Activated naive CD4-positive, alpha-beta T cell (primary cell): Measurements from ENCODE around the gene IFT88.
"Not testable (repeated sequence)": the region's sequence is repeated elsewhere in the genome, so short reads cannot be mapped to it uniquely, and the experiment has no call there.

Experiments
- DNase-seq, 4 experiments: peaks; one replicate each; lab custom pipeline; 2025; lab: John Stamatoyannopoulos, UW

The IFT88 gene

DNA sequence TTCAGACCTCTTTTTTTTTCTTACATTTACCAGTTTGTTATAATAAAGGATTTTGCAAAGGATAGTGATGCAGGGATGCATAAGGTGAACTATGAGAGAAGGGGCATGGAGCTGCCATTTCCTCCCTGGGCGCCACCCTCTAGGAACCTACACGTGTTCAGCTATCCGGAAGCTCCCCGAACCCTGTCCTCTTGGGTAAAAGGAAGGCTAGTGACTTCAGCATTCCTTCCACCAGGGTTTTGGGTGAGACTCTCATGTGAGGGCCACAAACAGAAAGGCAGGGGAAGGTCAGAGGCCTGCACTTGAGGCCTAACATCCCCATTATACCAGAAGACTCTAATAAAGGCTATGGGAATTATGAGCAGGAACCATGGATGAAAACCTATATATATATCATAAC is 57.3 kb downstream of the IFT88 start:
- no peak for DNase-seq

DNA sequence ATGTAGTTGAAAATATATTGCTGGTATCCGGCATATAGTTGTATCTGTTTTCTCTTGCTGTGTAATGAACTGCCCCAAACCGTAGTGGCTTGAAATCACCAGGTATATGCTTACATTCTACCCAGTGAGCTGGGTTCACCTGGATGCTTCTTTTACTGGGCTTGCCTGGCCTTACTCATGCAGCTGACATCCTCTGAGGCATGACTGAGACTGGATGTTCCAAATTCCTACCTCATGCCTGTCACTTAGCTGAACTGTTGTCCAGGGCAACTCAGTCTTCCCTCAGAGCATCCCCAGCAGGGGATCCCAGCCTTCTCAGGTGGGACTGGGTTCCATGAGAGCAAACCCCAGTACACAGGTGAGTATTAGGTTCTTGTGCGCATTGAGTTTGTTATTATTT is 66.8 kb downstream of the IFT88 start:
- no peak for DNase-seq

DNA sequence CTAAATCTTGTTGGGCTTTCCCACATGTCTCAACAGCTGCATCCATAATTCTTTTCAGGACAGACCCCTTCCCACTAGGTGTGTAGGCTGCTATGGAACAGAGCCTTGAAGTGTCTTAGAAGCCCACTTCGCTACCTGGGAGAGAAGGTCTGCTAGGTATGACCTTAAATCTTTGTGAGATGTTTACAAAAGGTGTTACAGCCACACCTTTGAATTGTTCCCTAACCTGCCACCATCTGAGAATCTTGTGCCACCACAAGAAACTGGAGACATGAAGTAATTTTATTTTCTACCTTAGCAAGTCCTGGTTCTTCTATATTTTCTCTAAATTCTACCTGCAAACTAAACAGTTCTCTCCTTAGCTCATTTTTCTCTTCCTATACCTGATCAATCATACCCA is 69.1 kb downstream of the IFT88 start:
- no peak for DNase-seq

DNA sequence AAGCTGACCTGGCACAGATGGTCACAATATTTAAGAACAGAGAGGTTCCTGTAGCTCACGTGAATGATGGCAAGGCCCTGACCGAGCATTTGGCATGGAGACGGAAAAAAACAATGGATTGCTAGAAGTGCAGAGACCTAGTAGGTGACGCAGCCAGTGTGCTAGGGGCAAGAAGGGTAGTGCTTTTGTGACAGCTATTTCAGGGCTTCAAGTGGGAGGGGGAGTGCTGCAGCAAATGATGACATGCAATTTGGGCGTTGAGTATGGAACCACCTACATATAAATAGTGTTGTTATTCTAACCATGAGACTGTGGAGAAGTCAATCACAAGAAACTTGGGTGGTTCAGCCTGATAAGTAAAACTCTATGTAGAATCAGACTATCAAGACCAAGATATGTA is 70.9 kb downstream of the IFT88 start:
- no peak for DNase-seq

DNA sequence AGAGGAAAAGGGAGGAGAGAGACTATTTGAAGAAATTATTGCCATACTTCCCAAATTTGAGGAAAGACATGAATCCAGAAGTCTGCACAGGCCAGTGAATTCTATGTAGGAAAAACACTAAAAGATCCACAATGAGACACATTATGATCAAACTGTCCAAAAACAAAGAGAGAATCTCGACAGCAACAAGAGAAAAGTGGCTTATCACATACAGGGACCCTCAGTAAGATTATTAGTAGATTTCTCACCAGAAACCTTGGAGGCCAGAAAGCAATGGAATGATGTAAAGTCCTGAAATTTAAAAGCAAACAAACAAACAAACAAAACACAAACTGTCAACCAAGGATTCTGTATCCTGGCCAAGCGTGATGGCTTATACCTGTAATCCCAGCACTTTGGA is 80.8 kb downstream of the IFT88 start:
- no peak for DNase-seq

DNA sequence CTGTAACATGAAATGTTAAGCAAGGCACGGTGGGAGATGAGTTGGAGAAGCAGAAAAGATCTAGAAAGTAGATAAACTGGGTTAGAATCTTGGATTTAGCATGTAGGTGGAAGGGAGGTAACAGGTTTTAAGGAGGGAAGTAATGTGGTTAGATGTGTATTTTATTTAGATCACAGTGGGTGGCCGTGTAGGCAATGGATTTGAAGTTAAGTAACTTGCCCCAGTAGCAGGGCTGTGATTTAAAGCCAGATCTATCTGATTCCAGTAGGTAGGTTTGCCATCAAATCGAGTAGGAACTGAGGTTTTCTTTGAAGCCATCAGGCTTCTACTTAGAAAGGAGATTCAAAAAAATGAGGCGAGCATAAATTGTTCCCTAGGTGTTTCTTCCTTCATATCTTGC is 86.0 kb downstream of the IFT88 start:
- DNase-seq = no peak

DNA sequence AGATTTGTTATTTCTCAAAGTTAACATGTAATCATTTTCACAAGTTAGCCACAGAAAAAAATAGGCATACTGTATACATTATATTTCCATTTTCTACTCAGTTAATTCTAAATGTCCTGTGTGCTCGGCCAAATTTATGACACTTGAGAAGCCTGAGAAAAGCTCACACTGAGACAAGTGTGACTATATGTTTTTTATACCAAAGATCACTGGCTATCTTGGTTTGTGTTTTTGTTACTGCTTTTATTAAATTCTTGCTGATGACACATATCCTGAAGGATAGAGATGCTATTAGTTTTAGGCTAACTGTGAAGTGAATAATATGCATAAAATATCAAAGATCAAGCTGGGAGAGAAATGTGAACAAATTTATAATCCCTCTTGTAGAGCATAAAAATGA is 87.2 kb downstream of the IFT88 start:
- no peak for DNase-seq

DNA sequence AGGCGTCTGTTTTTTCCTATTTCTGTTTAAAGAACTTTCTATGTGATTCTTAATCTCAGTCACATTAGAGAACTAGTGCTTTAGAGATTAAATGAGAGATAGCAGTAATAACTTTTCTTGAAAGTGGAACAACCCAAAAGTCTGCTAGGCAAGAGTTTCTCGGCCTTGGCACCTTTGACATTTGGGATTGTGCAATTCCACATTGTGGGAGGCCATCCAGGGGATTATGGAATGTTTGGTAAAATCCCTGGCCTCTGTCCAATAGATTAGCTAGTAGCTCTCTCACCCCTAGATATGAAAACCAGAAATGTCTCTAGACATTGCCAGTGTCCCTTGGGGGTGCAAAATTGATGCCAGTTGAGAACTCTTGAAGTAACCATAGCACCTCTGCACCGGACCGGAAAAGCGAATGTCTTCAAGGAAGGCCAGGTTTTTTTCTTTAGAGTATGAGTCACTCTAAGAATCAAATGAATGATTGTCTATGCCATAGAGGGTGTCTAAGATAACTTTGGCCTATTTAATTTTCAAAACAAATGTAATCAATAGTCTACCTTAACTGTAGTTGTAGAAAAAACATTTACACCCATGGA is 91.6 kb downstream of the IFT88 start:
- DNase-seq = no peak

DNA sequence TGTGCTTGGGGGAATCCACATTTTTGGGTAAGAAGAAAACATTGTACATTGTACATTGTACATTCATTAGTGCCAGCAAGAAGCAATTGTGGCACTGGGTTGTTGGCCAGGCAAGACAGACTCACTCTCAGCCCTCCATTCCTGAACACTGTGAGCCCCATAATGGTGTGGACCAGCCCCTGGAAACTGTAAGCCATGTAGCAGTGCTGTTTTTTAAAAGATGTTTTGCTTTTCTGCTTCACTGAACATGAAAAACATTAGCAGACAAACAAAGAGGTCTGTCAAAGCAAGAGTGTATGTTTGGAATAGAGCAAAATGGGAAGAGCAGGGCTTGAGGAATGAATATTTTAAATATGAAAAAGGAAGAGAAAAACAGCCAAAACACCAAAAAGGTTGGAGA is 97.4 kb downstream of the IFT88 start:
- no peak for DNase-seq

DNA sequence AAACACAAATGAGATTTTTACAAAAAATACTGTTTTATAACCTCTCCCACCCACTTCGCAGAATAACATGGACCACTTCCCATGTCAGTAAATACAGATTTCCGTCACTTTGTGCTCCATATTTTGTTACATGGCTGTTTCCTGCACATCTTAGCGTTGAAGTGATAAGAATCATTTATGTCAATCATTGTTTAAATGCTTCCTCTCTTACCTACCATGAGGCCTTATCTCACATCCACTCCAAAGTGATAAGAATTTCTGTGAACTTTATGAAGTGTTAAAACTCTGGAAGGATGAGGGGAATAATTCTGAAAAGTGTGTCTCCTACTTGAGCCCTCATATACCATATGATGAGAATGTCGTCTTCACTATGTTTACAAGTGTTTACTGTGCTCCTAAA is 100.0 kb downstream of the IFT88 start:
- DNase-seq = no peak

DNA sequence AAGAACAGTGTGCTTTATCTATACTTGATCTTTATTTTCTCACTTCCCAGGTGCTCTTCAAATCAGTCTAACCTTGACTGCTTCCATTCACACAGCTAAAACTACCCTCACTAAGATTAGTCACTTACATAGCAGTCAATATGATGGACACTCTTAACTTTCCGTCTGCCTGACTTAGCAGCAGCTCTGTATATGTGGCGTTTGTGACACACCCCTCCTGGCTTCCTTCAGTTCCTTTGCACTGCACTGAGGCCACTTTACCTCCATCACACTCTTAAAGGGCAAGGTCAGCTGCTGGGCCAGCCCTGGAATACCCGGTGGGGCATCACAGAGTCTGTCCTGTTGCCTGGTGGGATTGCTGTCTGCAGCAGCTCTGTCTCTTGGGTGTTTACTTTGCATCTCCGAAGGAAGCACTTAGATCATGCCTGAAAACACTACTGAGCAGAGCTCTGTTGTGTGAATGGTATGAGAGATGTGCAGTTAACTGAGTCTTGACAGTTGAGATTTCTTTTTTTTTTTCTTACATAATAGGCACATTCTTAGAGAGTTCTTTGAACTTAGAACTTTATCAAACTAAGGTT is 101.0 kb downstream of the IFT88 start:
- DNase-seq = no peak

DNA sequence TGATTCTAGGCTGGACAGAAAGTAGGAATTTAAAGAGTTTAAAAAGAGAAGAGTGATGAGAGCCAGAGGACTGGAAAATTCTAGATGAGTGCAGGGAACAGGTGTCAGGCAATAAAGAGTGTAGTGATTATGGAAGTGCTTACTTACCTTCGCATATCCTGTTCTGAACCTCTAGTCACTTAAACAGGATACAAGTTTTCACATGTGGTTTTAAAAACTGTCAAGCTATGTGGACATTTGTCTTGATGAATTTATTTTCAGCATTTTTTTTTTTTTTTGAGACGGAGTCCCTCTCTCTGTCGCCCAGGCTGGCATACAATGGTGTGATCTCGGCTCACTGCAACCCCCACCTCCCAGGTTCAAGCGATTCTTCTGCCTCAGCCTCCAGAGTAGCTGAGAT is 102.2 kb downstream of the IFT88 start:
- no peak for DNase-seq

DNA sequence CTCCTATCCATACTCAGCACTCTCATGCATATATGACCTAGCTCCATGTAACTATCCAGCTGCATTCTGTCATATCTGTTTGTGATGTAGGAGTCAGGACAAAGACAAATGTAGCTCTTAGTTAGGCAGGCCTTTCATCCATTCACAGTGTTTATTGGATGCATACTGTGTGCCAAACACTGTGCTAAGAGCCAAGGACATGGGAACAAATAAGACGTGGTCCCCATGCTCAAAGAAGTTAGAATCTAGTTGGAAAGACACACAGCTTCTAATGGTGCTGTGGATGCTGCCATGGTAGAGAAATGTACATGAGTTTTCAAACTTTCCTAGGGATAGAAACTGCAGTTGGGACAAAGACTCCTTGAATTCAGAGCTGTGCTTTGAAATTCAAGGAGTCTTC is 104.8 kb downstream of the IFT88 start:
- no peak for DNase-seq

DNA sequence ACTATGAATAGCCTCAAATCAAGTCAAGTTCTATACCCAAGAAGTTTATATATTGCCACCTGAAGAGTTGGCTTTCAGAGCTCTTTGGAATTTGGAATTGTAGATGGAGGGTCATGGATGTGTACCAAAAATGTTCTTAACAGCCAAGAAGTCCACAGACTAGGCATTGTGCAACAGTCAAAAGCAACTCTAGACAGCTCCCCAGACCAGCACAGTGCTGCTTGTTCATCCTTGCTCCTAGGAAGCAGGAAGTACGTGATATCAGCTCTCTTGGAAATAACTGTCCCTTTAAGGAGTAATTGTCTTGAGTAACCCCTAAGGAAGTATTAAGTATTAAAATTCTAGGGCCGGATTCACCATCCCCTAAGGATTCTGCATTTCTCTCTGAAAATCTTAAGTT is 105.8 kb downstream of the IFT88 start:
- DNase-seq = no peak

DNA sequence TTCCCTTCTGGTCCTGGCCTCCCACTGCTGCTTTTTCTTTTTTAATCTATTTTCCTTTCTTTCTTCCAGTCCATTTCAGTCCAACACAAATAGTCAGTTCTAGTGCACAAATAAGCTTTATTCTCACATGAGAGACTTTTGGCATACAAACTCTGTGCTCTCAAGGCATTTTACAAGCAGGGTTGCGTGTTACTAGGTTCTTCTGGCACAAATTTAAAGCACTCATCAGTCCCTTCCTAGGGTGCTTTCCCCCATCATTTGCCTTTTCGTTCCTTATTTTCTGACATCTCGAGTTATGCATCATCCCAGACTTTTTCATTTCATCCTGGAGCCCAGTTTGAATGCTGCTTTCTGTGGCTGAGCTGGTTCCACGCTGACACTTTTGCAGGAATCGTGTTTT is 106.8 kb downstream of the IFT88 start:
- no peak for DNase-seq

DNA sequence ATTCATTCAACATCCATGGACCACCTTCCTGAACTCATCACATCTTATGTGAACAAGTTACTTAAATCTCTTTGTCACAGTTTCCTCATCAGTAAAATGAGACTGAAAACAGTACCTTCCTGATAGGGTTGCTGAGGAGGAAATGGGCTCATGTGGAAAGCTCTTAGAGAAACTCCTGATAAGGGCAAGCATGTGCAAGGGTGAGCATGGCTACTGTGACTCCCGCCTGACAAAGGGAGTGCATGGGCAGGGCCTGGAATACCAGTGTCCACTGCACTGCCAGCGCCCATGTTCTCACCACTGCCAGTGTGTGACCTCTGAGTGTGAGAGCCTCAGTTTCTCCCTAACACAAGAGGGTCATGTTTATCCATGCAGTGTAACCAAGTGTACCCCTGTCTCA is 109.3 kb downstream of the IFT88 start:
- DNase-seq = no peak

DNA sequence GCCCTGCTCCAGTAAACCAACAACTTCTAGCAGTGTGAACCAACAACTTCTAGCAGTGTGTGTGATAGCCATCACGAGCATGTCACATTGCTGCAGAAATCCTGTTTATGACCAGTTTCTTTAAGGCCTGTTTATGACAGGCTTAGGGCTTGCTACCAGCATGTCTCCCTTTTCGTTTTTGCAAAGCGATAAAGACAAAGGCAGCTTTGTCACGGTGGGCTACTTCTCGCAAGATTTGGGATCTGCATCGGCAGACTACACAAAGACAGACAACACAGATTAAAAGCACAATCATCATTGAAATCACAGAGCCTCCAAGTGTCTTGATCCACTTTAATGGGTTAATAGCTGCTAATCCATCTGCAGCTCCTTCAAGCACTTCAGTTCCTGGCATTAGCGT is 111.6 kb downstream of the IFT88 start:
- not testable (repeated sequence) for DNase-seq

DNA sequence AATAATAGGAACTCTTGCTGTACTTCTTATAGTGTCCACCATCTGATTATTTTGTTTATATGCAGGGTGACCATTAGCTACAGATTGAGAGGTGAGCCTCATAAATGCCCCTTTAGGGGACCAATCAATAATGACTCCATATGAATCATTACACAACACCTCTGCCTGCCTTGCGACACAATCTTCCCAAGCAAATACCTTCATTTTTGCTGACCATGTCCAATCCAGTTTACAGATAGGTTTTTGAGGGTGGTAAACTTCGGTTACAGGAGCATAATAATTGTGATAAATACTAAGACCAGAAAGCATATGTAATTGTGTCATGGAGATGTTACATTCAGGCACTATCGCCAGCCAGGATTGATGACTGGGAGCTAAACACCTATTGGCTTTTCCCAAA is 112.9 kb downstream of the IFT88 start:
- DNase-seq = no peak

DNA sequence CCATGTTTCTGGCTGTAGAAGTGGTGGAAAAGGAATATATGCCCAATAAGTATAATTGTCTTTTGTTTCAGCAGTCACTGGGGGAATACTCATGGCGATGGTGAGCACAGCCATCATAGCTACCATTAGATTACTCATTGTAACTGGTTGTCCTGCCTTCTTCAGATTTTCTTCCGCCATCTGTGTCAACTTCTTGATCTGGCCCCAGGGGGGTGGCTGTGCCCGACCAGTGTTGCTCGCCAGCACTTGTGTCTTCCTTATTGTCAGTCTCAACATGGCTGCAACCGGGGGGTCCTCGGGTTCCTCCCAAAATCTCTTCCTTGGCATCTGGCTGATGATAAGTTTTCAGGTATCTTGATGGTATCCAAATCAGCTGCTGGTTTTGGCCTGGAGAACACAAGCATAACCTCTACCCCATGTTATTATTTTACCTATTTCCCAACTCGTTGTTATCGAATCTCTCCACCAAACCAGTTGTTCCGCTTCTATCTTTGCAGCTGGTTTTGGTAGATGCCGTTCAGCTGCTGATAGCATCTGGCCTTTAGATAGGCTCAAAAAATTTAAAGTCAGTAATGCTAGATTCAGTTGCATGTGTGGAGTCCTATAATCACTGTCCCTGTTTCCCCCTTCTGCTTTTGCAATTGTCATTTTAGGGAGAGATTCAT is 113.6 kb downstream of the IFT88 start:
- DNase-seq = no peak

DNA sequence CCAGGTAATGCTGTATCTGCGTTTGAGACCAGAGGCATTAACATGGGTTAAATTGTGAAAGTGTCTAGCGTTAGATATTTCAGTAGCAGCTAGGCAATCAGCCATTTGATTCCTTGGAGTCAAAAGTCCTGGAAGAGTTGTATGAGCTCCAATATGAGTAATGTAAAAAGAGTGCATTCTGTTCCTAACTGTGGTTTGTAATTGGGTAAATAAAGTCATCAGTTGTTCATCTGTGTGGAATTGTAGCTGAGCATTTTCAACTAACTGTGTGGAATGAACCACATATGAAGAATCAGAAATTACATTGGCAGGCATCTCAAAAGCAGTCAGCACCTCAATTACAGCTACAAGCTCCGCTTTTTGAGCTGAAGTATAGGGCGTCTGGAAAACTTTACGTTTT is 114.5 kb downstream of the IFT88 start:
- not testable (repeated sequence) for DNase-seq

DNA sequence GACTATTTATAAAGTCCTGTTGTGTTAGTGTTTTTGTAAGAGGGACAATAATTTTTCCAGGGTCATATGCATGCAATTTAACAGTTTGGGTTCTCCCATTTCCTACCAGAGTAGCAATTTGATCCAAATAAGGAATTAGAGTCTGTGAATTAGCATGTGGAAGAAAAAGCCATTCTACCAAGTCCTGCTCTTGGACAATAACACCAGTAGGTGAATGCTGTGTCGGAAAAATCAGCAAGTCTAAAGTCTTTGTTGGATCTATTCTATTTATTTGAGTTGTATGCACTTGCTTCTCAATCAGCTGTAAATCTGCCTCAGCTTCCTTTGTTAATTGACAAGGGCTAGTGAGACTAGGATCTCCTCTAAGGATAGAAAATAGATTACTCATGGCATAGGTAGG is 115.1 kb downstream of the IFT88 start:
- no peak for DNase-seq

DNA sequence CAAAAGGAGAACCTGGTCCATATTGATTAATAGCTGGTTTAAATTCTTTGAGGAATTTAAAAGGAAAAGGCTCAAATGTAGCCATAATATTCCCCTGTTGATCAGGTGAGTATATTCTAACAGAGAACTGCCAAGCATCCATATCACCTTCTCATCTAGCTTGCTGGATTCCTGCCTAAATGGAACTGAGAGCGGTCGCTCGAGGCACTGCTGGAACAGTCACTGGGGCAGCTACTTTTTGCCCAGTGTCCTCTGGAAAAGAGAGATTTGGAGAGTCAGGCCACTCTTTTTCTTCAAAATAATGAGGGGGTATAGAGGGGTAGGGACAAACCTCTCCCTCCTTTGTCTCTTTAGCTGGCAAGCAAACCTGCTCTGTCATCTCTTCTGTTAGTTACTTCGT is 117.1 kb downstream of the IFT88 start:
- DNase-seq = no peak

DNA sequence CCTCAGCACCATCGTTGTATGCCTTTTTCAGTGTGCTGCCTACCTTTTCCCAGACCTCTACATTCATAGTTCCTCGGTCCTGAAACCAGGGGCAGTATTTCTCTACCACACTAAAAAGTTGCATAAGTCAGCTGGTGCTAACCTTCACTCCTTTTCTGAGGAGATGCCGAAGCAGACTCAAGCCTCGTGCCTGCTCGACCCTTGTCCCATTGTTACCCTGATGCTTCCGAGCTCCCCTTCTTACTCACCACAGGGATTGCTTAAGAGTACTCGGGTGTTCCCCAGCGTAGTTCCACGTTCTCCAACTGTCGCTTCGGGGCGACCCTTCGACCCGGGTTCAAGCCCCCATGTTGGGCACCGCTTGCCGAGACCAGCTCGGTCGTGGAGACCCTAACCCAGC is 117.6 kb downstream of the IFT88 start:
- no peak for DNase-seq

DNA sequence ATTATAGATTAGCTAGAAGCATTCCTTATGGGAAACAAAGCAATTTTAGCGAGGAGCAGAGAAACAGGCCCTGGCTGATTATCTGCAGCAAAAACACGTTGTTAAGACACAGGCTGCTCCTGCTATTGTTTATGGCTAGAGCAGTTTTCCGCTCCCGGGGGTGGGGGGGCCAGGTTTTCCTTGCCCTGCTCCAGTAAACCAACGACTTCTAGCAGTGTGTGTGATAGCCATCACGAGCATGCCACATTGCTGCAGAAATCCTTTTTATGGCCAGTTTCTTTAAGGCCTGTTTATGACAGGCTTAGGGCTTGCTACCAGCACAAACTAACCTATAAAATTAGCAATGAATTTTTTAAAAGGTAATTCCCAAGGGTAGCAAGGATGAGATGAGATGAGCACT is 118.1 kb downstream of the IFT88 start:
- no peak for DNase-seq
